ENCODE data around the gene CNTNAP2.

- no peak for TF ChIP-seq CTCF (IDR thresholded peaks at IDR 0.05)
- TF ChIP-seq POLR2A (IDR thresholded peaks at IDR 0.05): no peak
- TF ChIP-seq EP300 (IDR thresholded peaks at IDR 0.05): no peak
Measured at GRCh38 chr7:147478796-147479195, 1362.2 kb downstream of the CNTNAP2 start.
